Measurements from ENCODE around the gene TM6SF1. TPM values are rescaled to one million over a fixed set of nuclear protein-coding genes. Genes with fewer than 3 reads are reported as not detected.

The TM6SF1 gene
- total and polyA plus RNA-seq, 2 of the 8 experiments (the other 6 are each of a cell fraction or from before 2014, with no cell fraction given): 0.74 to 1.0 TPM

DNA sequence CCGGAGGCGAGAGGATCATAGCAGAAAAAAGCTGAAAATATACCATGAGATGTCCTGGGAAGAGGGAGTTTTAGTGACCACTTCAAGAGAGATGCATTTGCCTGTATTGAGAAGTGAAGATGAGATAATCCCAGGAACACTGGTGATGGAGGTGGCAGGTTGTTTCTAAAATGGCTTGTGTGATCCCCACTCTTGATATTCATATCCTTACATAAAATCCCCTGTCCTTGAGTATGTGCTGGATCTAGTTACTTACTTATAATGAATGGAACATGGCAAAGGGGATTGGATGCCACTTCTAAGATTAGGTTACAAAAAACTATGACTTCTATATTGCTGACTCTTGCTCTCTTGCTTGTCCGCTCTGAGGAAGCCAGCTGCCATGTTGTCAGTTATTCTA lies 78.1 kb downstream of the TM6SF1 start:
- Histone ChIP-seq H4K5ac (ENCODE audit: insufficient read length, low read depth, low read length) (no peak overlapping the region), H3K27ac (ENCODE audit: low read depth, low read length) (no peak overlapping the region), H3K56ac (replicated peaks; ENCODE audit: insufficient read length, low read depth, low read length) (no peak overlapping the region), H3K4ac (replicated peaks; ENCODE audit: insufficient read length, low read depth, low read length) (no peak overlapping the region), H4K8ac (ENCODE audit: extremely low read depth, insufficient read depth, low read length) (no peak overlapping the region), H3K36me3 (ENCODE audit: control insufficient read depth in 2 of 4, insufficient read depth in 4 of 4, low read length in 3 of 4) (peaks cover 0 to 3% (median 0%) of the 10 kb centered on the region in 4 experiments; a peak in 1 of 8 replicates), H2BK15ac (ENCODE audit: low read length) (no peak overlapping the region), H3K23ac (ENCODE audit: insufficient read length) (no peak overlapping the region), H2BK12ac (ENCODE audit: low read depth, low read length) (no peak overlapping the region), H2BK20ac (ENCODE audit: low read length) (no peak overlapping the region), H3K9me3 (ENCODE audit: insufficient read depth in 2 of 2, low read depth in 1 of 2, low read length in 1 of 2) (no peaks in the 10 kb centered on the region), H3K4me2 (ENCODE audit: insufficient read depth in 1 of 2, low read depth in 2 of 2, low read length in 2 of 2) (no peak overlapping the region), H2AK5ac (ENCODE audit: low read depth, low read length) (no peak overlapping the region), H3K14ac (ENCODE audit: insufficient read length) (no peak overlapping the region), H3K4me1 (replicated peaks in 1 of 4; ENCODE audit: control insufficient read depth in 3 of 4, insufficient read depth in 4 of 4, low read length in 3 of 4) (no peaks in the 10 kb centered on the region), H4K91ac (replicated peaks; ENCODE audit: insufficient read length, low read length) (no peak overlapping the region), H3K27me3 (replicated peaks in 1 of 4; ENCODE audit: control insufficient read depth in 3 of 4, extremely low read depth in 1 of 4, insufficient read depth in 3 of 4, low read length in 3 of 4) (no peaks in the 10 kb centered on the region), H4K20me1 (replicated peaks in 1 of 2; ENCODE audit: control insufficient read depth in 1 of 2, insufficient read depth in 2 of 2, low read length in 2 of 2) (peaks cover 0 to 8% of the 10 kb centered on the region in 2 experiments), H3K79me1 (ENCODE audit: low read depth, low read length) (peaks cover 7% of the 10 kb centered on the region; the same call in 1 of the 2 replicates), H2BK5ac (ENCODE audit: low read depth, low read length) (no peak overlapping the region), H3K23me2 (ENCODE audit: low read depth, low read length) (no peaks in the 10 kb centered on the region; the same call in 1 of the 2 replicates), H3K79me2 (ENCODE audit: control insufficient read depth in 1 of 2, insufficient read depth in 2 of 2, low read length in 2 of 2) (peaks cover 0 to 93% of the 10 kb centered on the region in 2 experiments; a peak in 2 of 4 replicates), H3K4me3 (ENCODE audit: extremely low read depth in 1 of 4, insufficient read depth in 2 of 4, low read depth in 3 of 4, low read length in 4 of 4) (no peak overlapping the region), H2AFZ (ENCODE audit: low read length) (no peak overlapping the region), H3K9ac (replicated peaks in 1 of 4; ENCODE audit: extremely low read depth in 1 of 4, low read depth in 3 of 4, low read length in 3 of 4) (no peak overlapping the region), H2BK120ac (replicated peaks; ENCODE audit: low read depth, low read length) (no peak overlapping the region), H3K18ac (ENCODE audit: extremely low read depth, low read length) (no peak overlapping the region)
- POLR2A ChIA-PET (ENCODE audit: partially characterized antibody): no interaction called here
- no peak for FAIRE-seq
- CTCF ChIA-PET (ENCODE audit: partially characterized antibody): no interaction called here
- 92% methylated on average over 3 of the region's 3 CpGs; no CpG with 5 or more reads in 1 of the 2 experiments for WGBS, 2 experiments (ENCODE audit: extremely low coverage in 1 of 2, insufficient coverage in 1 of 2, insufficient read length in 1 of 2, insufficient replicate concordance in 2 of 2, low coverage in 1 of 2, low lambda C conversion rate in 2 of 2, missing lambda C conversion rate in 1 of 2)
- DNase-seq (ENCODE audit: low read depth in 1 of 2, low spot score in 2 of 2): no peak

Measured in H1 (cell line).